ENCODE measurements around the gene COL9A3.

Gene COL9A3

DNA sequence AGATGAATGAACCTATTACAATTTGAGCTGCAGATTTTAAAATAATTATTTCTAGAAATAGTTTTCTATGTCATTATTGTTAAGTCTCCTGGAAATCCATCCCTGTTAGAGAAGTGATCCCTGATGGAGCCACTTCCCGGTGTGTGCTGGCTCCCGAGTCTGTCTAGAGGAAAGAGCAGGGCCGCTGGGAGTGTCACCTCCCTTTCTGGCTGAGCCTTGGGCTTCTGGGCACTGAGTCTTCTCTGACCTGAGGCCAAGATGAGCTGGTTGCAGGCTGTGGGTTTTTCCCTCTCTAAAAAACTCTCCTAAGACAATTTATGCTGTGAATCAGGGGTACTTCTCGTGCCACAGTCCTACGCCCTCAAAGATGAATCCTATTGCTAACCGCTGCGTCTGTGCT, 73.6 kb downstream of the COL9A3 start:
- DNase-seq (ENCODE audit: extremely low read depth in 1 of 2, low read depth in 1 of 2), result no peak
